PC-3 (cell line): ENCODE data around the gene CRTC2.

ENCODE experiments used
- EZH2 ChIP-seq: fragments of 300-600 bp; sonication (generic); IDR thresholded peaks from one replicate; pipeline ENCODE4 v1.6.1; 2017; ENCODE audit warnings: antibody characterized with exemption, mild to moderate bottlenecking, low read length; ENCODE audit not compliant: unreplicated experiment
- EZH2phosphoT487 ChIP-seq: fragments of 300-600 bp; sonication (generic); IDR thresholded peaks from 2 replicates; pipeline ENCODE4 v1.6.1; 2018; ENCODE audit warnings: mild to moderate bottlenecking, antibody characterized with exemption, low read length, borderline replicate concordance
- TF ChIP-seq, protein P1 (sequence below): fragments of 300-600 bp; sonication (generic); conservative IDR thresholded peaks from 2 replicates; pipeline ENCODE4 v1.5.1; 2017; ENCODE audit warnings: antibody characterized with exemption, low read depth, mild to moderate bottlenecking, low read length

GRCh38 chr1:153934746-153935145, 23.7 kb downstream of the CRTC2 start:
- TF ChIP-seq, protein P1, sequence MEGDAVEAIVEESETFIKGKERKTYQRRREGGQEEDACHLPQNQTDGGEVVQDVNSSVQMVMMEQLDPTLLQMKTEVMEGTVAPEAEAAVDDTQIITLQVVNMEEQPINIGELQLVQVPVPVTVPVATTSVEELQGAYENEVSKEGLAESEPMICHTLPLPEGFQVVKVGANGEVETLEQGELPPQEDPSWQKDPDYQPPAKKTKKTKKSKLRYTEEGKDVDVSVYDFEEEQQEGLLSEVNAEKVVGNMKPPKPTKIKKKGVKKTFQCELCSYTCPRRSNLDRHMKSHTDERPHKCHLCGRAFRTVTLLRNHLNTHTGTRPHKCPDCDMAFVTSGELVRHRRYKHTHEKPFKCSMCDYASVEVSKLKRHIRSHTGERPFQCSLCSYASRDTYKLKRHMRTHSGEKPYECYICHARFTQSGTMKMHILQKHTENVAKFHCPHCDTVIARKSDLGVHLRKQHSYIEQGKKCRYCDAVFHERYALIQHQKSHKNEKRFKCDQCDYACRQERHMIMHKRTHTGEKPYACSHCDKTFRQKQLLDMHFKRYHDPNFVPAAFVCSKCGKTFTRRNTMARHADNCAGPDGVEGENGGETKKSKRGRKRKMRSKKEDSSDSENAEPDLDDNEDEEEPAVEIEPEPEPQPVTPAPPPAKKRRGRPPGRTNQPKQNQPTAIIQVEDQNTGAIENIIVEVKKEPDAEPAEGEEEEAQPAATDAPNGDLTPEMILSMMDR: no peak
- no peak for TF ChIP-seq EZH2phosphoT487
- no peak for TF ChIP-seq EZH2
